GM13977 (cell line): Measurements from ENCODE around the gene SLC10A7.

ENCODE experiments used
- DNase-seq: peaks from one replicate; pipeline ENCODE4 v3.0.0; 2012; ENCODE audit warnings: low spot score
- CTCF ChIP-seq: IDR thresholded peaks from 2 replicates; pipeline ENCODE4 v1.5.1; 2012; ENCODE audit warnings: mild to moderate bottlenecking, control low read depth; ENCODE audit not compliant: insufficient read depth; ENCODE audit errors: extremely low read depth, missing control alignments
- in situ Hi-C: fragments of 300-500 bp; cut with MboI; formaldehyde crosslinking; loops from one replicate; pipeline ENCODE4 v1.12.0; 2022; ENCODE audit warnings: low sequenced_read_pairs, low pct_unique_long_range_greater_than_20kb, mixed read lengths, inconsistent platforms; ENCODE audit not compliant: unreplicated experiment

The SLC10A7 gene

GRCh38 chr4:146222313-146222712, 299.4 kb downstream of the SLC10A7 start:
- no peak for TF ChIP-seq CTCF
- DNase-seq = no peak
- in situ Hi-C loops = no loop called here

- in situ Hi-C loops = no loop called here
- no peak for DNase-seq
Measured at GRCh38 chr4:146214238-146214637, 307.5 kb downstream of the SLC10A7 start, which contains the start of gene REELD1. TSS of gene REELD1 (plus strand) at chr4:146214538. CDS start at chr4:146216953, 2,415 bp downstream.

DNA sequence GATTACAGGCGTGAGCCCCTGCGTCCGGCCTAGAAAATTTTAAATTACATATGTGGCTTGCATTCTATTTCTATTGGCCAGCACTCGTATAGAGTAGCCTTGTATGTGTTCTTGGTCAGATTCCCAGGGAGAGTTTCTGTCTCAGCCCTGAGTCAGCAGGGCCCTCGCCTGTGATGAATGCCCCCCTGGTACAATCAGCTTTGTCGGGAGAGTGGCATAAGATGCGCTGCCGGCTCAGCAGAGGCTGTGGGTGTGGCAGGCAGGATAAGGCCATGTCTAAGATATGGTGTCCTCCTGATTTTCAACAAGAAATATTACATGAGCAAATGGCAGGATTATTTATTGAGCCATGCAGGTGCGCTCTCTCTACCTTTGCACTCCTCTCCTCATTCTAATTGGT, 309.0 kb downstream of the SLC10A7 start:
- DNase-seq = no peak
- in situ Hi-C loops = no loop called here
- TF ChIP-seq CTCF = no peak

More at GRCh38 chr4:146214238-146214637, 307.5 kb downstream of the SLC10A7 start, which contains the start of gene REELD1:
- no peak for TF ChIP-seq CTCF

GRCh38 chr4:146211440-146211839, 310.3 kb downstream of the SLC10A7 start:
- DNase-seq = no peak
- in situ Hi-C loops = no loop called here

GRCh38 chr4:146210890-146211289, 310.9 kb downstream of the SLC10A7 start:
- TF ChIP-seq CTCF = no peak
- no peak for DNase-seq
- in situ Hi-C loops = no loop called here

More at GRCh38 chr4:146211440-146211839, 310.3 kb downstream of the SLC10A7 start:
- TF ChIP-seq CTCF = no peak

DNA sequence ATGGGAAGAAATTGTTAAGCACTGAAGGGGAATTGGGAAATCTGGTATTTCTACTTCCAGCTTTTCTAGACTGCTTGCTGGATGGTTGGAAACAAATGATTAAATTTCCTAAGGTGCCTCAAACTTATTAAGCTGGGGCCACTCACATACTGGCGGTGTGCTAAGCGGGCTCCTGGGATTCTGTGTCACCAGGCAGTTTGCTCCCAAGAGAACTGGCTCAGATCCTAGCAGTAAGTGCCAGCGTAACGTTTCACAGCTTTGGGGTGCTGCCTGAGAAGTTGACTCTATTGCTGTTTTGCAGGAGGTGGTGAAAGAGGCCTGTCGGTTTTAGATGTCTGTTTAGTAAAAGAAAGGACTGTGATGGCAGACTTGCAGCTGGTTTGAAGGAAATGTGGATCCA, 314.3 kb downstream of the SLC10A7 start:
- no peak for TF ChIP-seq CTCF
- no peak for DNase-seq
- in situ Hi-C loops = no loop called here
